NCI-H2227 (cell line): ENCODE data around the gene CCDC6.
A peak's percentile ranks its signal among the peaks of the same experiment; 100 is the strongest.
"Not testable (repeated sequence)": the region's sequence is repeated elsewhere in the genome, so short reads cannot be mapped to it uniquely, and the experiment has no call there.

ENCODE experiments used
- DNase-seq: peaks from one replicate; lab custom pipeline; 2025; ENCODE audit not compliant: unreplicated experiment; lab: John Stamatoyannopoulos, UW

Gene CCDC6

DNA sequence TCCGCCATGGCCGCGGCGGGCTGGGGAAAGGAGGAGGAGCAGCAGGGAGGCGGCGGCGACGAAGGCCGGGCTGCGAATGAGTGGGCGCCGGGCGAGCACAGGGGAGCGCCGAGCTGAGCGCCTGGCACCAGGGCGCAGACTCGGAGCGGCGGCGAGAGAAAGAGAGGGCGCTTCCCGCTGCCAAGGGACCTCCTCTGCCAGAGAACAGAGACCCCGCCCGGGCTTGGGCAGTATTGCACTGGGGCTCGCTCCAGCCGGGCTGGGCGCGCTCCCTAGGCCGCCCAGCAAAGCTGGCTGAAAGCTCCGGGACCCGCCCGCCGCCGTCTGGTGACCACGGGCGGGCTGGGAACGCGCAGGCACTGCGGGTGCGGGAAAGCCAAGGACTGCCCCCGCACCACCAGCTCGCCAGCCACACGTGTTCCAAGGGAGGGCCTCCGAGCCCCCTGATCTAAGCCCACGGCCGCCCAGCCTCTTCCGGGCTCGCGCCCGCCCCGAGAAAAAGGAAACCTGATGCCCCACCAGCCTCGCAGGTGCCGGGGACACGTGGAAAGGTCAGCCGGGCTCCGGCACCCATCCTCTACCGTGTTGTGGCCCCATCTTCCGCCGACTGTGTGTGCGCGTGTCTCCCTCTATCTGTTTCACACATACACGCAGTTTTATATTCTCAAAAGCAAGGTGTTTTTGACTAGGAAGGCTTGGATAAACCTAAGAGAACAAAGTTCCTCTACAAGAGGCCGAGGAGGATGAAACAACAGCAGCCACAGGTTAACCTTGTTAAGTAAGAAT, at the start of gene CCDC6:
CCDC6 (minus strand) TSS at position 140 of the 786 bp plus-strand sequence; CDS start at position 8, 132 bp downstream.
- peak; percentile 93 for DNase-seq

DNA sequence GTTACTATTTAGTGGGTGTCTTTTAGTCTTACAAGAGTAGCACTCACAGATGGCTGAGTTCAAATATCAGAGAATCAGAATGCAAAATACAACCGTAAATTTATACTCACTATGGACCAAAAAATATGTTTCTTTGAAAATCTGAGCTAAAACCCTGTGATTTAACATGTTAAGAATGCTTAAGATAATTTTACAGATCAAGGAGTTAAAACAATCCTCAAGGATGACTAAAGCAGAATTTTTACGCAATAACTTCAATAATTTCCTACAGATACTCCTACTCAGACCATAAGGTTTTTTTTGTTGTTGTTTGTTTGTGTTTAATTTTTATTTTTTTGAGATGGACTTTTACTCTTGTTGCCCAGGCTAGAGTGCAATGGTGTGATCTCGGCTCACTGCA, 47.9 kb upstream of the CCDC6 start:
- DNase-seq, result no peak

DNA sequence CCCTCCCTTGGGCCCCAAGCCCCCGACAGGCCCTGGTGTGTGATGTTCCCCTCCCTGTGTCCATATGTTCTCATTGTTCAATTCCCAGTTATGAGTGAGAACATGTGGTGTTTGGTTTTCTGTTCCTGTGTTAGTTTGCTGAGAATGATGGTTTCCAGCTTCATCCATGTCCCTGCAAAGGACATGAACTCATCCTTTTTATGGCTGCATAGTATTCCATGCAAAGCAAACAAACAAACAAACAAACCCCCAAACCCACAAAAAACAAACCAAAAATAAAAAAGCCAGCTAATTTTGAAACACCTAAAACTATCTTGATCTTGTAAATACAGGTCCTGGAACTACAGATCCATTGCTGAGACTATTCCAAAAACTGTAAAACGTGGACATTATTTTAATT, 47.4 kb upstream of the CCDC6 start:
- DNase-seq, result not testable (repeated sequence)

DNA sequence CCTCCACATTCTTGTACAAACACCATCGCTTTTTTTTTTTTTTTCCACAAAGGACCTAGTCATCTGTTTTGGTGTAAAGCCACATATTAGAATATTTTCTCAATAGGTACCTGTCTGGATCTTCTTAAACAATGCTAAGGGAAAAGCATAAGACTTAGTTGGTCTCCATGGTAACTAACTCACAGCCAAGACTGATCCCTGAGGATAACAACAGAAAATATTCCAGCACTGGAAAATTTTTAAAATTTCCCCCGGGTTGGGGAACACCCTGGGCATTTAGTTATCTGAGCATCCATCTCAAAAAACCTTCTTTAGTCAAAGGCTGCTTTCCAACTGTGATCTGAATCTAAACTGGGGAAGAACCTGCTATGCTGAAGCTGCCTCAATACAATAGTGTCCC, 43.7 kb upstream of the CCDC6 start:
- DNase-seq, result no peak

DNA sequence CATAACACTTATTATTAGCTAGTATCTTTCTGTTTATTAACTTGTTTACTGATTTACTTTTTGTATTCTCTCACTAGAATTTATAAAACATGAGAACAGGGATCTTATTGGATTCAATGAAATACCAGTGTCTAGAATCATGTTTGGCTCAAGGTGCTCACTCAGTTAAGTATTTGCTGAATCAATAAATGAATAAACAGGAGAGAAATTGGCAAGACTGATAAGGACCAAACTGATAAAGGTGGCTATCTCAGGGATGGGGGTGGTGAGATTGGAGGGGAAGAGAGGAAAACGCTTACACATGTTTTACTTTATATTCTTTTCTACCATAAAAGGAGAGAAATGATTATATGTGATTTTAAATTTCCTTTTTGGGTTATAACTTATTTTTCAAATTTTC, 43.3 kb upstream of the CCDC6 start:
- no peak for DNase-seq

DNA sequence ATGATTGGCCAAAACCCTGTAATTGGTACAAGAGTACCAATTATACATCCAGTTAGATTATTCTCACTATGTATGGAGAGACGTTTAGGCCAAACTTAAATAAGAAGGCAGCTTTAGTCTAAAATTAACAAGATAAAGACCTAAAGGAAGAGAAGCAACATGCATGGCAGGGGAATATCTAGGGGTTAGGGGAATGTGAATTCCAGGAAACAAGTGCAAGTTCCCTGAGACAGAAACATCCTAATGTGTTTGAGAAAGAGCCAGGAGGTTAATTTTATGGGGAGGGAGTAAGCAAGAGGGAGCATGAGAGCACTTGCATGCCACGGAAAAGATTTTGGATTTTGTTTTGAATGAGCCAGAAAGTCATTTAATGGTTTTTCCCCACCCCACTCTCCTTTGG, 39.6 kb upstream of the CCDC6 start:
- DNase-seq, result no peak

DNA sequence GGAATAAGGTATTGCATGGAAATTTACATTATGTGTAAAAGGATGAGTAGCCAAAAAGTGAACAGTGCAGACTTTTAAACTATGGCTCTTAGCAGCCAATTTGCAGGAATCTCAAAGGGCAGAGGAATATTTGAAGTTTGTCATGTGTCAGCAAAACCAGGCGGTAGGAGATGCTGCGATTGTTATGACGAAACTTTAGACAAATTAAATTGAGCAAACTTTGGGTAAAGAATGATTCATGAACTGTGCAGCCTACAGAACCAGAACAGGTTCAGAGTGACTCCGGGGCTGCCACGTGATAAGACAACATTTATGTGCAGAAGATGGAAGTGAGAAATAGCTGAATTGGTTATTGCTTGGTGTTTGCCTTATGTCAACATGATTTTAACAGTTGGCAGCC, 39.2 kb upstream of the CCDC6 start:
- no peak for DNase-seq

DNA sequence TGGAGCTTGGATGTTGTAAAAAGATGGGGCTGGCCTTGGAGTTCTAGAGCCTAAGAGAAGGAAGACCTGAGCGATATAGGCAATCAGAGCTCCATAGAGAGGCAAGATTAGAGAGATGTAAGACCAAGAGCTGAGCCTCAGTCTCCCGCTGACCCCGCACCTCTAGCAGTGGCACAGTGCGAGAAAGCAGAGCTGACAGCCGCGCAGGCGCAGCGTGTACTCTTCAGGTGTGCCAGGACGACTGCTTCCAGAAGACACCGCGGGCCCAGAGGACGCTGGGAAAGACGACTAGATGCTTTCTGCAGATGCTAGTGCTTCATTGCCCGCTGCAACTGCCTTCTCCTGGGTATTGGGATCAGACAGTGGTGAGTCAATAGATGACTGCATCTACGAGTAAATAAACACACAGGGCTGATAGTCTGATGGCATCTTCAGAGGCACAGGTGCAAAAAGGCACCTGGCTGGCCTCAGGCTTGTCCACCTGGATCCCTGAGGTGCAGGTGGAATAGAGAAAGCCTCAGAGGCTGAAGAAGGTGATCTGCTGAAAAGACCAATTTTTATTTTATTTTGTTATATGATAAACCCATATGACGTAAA, 38.1 kb upstream of the CCDC6 start:
- no peak for DNase-seq

DNA sequence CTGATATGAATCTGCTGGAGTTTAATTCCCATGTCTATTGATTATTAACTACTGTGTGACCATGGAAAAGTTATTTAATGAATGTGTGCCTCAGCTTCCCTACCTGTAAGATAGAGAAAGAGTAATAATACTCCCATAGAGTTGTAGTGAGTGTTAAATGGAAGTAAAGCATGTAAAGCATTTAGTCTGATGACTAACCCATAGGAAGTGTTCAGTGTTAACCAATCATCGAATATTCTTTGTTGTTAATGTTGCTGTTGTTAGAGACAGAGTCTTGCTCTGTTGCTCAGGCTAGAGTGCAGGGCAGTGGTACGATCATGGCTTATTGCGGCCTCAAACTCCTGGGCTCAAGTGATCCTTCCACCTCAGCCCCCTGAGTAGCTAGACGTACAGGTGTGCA, 36.2 kb upstream of the CCDC6 start:
- DNase-seq, result no peak

DNA sequence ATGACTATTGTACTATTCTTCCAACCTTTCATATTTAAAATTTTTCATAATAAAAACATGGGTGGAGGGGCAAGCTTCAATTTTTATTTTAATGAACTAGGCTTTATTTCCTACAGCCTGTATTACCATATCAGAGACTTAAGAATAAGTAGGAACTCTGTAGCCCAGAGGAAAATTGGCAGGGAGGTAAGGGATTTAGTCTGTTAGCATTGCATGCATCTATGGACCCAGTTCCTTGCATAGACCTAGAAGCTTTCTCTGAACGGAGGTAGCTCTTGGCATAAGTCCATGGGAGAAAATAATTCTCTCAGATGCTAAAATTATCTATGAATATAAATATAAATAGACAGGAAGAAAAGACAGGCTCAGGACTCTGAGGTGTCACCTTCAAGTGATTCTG, 31.4 kb upstream of the CCDC6 start:
- DNase-seq, result no peak

DNA sequence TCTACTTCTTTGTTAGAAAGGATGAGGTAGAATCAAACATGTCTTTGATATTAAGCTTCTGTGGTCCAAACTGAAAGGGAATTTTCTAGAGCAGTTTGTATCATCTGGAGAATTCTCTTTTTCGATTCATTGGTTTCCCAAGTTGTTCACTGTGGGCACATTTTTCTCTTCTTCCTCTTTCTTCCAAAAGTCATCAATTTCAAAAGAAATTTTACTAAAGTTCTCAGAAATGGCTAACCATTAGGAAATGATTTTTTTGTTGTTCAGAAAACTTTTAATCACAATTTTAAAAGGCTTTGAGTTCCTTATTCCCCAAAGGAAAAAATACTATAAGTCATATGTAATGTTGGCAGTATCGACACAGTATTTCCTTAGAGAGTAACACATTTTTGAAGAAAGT, 28.3 kb upstream of the CCDC6 start:
- DNase-seq, result no peak

DNA sequence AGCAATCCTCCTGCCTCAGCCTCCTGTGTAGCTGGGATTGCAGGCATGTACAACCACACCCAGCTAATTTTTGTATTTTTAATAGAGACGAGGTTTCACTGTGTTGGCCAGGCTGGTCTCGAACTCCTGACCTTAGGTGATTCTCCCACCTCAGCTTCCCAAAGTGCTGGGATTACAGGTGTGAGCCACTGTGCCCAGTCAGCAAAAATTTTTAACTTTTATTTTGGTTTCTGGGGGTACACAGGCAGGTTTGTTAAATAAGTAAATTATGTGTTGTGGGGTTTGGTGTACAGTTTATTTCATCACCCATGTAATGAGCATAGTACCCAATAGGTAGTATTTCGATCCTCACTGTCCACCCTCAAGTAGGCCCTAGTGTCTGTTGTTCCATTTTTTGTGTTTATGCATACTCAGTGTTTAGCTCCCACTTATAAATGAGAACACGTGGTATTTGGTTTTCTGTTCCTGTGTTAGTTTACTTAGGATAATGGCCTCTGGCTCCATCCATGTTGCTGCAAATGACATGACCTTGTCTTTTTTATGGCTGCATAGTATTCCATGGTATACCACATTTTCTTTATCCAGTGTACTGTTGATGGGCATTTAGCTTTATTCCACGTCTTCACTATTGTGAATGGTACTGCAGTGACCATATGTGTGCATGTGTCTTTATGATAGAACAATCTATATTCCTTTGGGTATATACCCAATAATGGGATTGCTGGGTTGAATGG, 24.6 kb upstream of the CCDC6 start:
- not testable (repeated sequence) for DNase-seq

DNA sequence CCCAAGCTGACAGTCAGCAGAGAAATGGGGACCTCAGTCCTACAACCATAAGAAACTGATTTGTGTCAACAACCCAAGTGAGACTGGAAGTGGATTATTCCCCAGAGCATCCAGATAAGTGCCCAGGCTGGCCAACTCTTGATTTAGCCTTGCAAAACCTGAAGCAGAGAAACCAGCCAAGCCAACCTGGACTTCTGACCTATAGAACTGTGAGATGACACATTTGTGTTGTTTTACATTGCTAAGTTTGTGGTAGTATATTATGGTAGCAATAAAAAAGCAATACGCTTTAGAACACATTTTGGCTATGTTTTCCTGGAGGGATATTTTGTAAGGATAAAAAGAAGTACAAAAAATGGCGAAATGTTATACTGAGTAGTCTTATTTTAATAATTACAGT, 19.7 kb upstream of the CCDC6 start:
- no peak for DNase-seq

DNA sequence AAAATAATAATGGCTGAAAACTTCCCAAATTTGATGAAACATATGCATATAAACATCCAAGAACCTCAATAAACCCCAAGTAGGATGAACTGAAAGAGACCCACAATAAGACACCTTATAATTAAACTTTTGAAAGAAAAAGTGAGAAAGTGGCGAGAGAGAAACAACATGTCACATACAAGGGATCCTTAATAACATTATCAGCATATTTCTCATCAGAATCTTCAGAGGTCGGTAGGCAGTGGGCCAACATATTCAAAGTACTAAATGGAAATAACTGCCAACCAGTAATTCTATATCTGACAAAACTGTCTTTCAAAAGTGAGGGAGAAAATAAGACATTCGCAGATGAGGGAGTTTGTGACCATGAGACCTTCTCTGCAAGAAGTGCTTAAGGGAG, 16.6 kb upstream of the CCDC6 start:
- DNase-seq, result no peak

DNA sequence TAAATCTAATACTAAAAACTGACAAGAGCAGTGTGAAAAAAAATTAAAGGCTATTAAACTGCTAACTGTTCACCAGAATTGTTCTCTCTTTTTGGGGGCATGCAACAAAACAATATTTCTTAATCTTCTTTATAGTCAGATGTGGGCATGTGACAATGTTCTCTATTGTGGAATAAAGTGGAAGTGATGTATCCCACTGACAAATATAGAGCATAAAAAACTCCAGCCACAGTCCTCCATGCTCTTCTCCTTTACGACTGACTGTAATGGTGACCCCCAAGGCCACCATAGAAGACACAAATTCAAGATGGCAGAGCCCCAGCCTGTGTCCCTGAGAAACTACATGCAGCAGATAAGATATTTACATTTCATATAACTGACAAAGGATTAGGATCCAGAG, 11.6 kb upstream of the CCDC6 start:
- DNase-seq, result no peak

DNA sequence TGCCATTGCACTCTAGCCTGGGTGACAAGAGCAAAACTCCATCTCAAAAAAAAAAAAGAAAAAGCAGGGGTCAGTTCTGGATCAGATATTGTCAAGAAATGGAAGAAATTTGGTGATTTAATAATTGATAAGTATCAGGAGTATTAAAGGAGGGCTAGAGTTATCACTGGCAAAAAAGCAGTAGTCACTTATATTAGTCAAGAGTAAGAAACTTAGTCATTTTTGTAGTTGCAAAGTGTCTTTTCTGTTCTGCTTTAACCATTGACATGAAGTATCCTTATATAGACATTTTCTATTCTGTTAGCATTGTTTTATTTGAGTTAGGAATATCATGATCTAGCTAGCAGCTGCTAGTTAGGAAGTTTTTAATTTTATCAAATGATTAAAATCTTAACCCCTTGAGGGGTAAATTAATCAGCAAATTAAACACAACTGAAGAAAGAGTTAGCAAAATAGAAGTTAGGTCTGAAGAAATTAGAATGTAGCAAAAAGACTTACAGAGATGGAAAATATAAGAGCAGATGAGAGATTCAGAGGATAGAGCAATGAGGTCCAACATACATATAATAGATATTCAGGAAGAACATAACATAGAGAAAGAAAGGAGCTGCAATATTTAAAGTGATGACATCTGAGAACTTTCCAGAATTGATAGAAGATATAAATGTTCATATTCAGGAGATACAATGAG, 7.3 kb upstream of the CCDC6 start:
- no peak for DNase-seq

DNA sequence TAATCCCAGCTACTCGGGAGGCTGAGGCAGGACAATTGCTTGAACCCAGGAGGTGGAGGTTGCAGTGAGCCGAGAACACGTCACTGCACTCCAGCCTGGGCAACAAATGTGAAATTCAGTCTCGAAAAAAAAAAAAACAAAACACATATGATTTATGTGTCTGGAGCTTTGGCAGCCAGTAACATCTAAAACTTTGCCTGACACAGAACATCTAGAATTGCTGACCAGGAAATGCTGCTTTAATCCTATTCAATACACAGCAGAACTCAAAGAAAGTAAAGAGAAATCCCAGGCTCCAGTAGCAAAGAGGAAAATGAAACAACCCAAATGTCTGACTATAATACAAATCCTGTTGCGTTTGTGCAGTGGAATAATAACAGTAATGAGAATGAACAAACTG, 4.5 kb upstream of the CCDC6 start:
- no peak for DNase-seq

DNA sequence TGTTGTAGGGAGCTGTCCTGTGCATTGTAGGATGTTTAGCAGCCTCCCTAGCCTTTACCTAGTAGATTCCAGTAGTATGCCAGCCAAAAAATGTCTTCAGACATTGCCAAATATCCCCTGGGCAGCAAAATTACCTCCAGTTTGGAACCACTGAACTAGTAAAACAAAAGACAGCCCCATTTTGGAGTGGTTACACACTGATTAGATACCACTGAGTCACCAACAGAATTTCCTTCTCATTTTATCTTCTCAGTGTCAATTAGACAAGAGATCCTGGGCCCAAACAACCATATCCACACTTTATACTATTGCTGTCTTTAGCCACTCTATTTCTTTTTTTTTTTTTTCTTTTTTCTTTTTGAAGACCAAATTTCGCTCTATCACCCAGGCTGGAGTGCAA, 3.5 kb upstream of the CCDC6 start:
- DNase-seq, result no peak

DNA sequence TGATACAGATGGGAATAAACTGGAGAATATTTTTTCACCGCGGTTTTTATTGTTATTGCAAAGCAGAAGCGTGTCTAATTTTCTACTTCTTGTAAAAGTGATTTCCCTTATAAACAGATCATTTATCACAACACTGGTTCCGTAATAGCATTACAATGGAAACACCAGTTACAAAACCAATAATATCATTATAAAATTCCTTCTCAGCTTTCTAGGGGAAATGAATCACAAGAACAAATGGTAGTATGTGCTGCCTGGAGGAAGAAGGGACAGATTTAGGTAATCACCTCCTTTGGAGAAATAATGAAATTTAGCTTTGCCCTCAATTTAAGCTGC, 2.4 kb upstream of the CCDC6 start:
- DNase-seq, result no peak

DNA sequence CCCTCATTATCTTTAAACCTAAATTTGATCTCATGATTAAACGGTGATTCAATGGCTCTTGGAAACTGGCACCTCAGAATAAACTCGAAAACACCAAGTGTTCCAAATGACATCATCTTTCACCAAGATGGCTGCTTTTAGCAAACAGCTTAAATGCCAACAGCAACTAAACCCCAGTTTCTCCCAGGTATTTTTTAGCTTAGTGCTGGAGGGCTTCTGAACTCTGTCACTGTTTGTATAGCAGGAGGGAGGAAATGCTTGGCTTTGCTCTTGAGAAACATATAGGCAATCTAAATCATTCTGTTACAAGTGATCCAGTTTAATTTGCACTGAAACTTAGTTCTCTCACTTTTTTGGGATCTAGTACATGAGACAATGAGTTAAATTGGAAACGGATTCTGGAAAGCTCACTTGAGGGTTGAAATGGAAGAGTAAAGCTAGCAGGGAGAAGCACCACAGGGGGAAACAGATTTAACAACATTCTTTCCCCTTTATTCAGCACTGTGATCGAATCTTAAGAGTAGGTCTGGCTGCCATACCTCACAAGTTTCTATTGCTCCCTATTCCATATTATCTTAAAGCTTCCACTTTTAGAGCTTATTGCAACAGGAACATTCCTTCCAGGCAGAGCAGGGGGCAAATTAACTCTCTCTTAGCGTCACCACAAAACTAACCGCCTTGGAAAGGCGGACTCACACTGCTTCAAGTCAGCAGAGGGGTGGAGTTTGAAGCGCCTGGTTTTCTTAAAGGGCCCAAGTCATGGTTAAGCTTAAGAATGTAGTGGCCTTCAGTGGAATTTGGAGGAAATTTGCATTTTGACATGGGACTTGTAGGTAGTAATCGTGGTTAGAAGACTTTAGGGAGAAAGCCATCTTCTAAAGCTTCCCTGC, 1.8 kb upstream of the CCDC6 start:
- peak; percentile 64 for DNase-seq

DNA sequence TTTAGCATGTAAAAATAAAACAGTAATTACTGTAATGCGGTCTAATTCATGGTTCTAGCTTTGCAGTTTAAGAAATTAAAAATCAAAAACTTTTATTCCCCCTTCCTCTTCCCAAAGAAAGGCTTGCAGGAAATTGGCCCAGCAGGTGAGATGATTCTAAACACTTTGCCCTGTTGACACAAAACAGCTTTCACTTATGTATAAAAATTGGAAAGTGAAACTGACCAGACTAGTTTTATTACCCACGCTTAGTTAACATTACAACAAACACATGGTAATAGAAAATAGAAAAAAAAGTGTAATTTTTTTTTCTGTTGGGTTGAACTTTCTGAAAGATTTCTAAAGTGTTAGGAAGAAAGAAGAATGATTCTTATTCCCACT, 1.2 kb upstream of the CCDC6 start:
- no peak for DNase-seq
